Measurements from ENCODE around the gene FAM219A.

- TF ChIP-seq CTCF (IDR thresholded peaks at IDR 0.05) (no peak), POLR2AphosphoS5 (IDR thresholded peaks at IDR 0.05; ENCODE audit: low read depth, low read length) (no peak), REST (IDR thresholded peaks at IDR 0.05; ENCODE audit: insufficient read depth in 1 of 2, low read depth in 2 of 2, low read length in 1 of 2) (no peak), TCF7L2 (IDR thresholded peaks at IDR 0.05; ENCODE audit: low read depth, low read length) (no peak), SIN3A (IDR thresholded peaks at IDR 0.05; ENCODE audit: borderline replicate concordance, insufficient read depth, low read depth, low read length) (no peak)
Observed at GRCh38 chr9:34381323-34381722, 77.0 kb downstream of the FAM219A start.
